Common myeloid progenitor, CD34-positive (primary cell): ENCODE results near the gene TUBA3C.
"Not testable (repeated sequence)": the region's sequence is repeated elsewhere in the genome, so short reads cannot be mapped to it uniquely, and the experiment has no call there.

Experiments
- CTCF ChIA-PET: fragments of 350-600 bp; sonication (Branson Sonifier 250); formaldehyde crosslinking; loops from one replicate; lab custom pipeline; 2021; ENCODE audit warnings: antibody characterized with exemption; lab: Charles Lee
- POLR2A ChIA-PET: fragments of 350-600 bp; sonication (Branson Sonifier 250); formaldehyde crosslinking; loops from one replicate; lab custom pipeline; 2021; ENCODE audit warnings: antibody characterized with exemption; lab: Charles Lee
- DNase-seq, 3 donors: peaks; one replicate each; pipeline versions ENCODE4 v3.0.0 to v3.0.0-alpha.2; 2013
- H3K27ac ChIP-seq, 2 experiments: 1 replicate in 1 of 2; 2 replicates in 1 of 2; pipeline ENCODE4 v1.7.0; 2013; ENCODE audit warnings: inconsistent platforms in 2 of 2, low read length in 2 of 2, mild to moderate bottlenecking in 2 of 2, low read depth in 1 of 2, moderate library complexity in 1 of 2; ENCODE audit not compliant: severe bottlenecking in 2 of 2, insufficient read depth in 1 of 2, poor library complexity in 1 of 2
- H3K27me3 ChIP-seq, 5 experiments: replicated peaks in 2 of 5; 1 replicate in 3 of 5; 2 replicates in 2 of 5; pipeline versions ENCODE4 v1.6.1 to v1.7.0; 2013; ENCODE audit warnings: low read length in 4 of 5, mild to moderate bottlenecking in 2 of 5, moderate library complexity in 2 of 5, inconsistent platforms in 1 of 5; ENCODE audit not compliant: insufficient read depth in 5 of 5, control insufficient read depth in 4 of 5
- H3K36me3 ChIP-seq, 4 experiments: 1 replicate in 2 of 4; 2 replicates in 2 of 4; pipeline versions ENCODE4 v1.6.1 to v1.7.0; 2013; ENCODE audit warnings: low read length in 3 of 4, control low read depth in 1 of 4, mild to moderate bottlenecking in 1 of 4; ENCODE audit not compliant: control insufficient read depth in 4 of 4, insufficient read depth in 4 of 4
- H3K4me1 ChIP-seq, 4 experiments: 1 replicate in 3 of 4; 2 replicates in 1 of 4; pipeline versions ENCODE4 v1.6.1 to v1.7.1; 2013; ENCODE audit warnings: low read length in 3 of 4, mild to moderate bottlenecking in 3 of 4, control low read depth in 1 of 4, inconsistent platforms in 1 of 4, moderate library complexity in 1 of 4; ENCODE audit not compliant: control insufficient read depth in 4 of 4, insufficient read depth in 4 of 4; ENCODE audit errors: control extremely low read depth in 1 of 4
- H3K4me3 ChIP-seq, 7 experiments: 1 replicate in 4 of 7; 2 replicates in 3 of 7; pipeline versions ENCODE4 v1.5.1 to v1.7.0; 2013; ENCODE audit warnings: mild to moderate bottlenecking in 7 of 7, low read length in 6 of 7, moderate library complexity in 6 of 7, inconsistent platforms in 2 of 7, low read depth in 2 of 7, control low read depth in 1 of 7; ENCODE audit not compliant: insufficient read depth in 4 of 7, control insufficient read depth in 1 of 7; ENCODE audit errors: extremely low read depth in 1 of 7
- H3K9me3 ChIP-seq, 5 experiments: 1 replicate in 4 of 5; 2 replicates in 1 of 5; pipeline versions ENCODE4 v1.6.1 to v1.7.1; 2013; ENCODE audit warnings: low read length in 4 of 5, mild to moderate bottlenecking in 2 of 5, inconsistent platforms in 1 of 5, low read depth in 1 of 5, moderate library complexity in 1 of 5; ENCODE audit not compliant: control insufficient read depth in 4 of 5, insufficient read depth in 2 of 5; ENCODE audit errors: control extremely low read depth in 1 of 5
- WGBS: methylation state at CpG from one replicate; pipeline ENCODE4 v1.1.5; 2013; ENCODE audit not compliant: insufficient coverage; 5-methylcytosine and 5-hydroxymethylcytosine counted together

TUBA3C gene

DNA sequence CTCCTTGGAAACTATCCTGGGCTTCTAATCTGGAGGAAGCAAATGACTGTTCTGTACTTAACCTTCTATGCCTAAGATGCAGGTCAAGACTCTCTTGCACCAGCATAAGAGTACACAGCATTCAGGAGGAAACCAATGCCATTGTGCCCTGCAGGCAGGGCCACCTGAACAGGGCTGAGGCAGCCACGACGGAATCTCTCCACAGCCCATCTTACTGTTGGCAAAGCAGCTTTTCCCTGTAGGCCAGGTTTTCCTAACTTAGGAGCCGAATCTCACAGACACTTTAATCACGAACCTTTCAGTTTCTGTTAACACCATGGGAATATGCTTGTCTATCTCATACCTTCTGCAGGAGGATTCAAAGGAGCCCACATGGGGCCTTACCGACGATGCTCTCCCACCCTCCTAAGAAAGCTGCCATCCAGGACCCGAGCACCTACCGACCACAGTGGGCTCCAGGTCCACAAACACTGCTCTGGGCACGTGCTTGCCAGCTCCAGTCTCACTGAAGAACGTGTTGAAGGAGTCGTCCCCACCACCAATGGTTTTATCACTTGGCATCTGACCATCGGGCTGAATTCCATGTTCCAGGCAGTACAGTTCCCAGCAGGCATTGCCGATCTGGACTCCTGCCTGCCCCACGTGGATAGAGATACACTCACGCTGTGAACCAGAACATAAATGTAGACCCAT is 2.6 kb downstream of the TUBA3C start:
- no peak overlapping the region for H3K4me3 ChIP-seq
- no peak overlapping the region for H3K27ac ChIP-seq
- H3K27me3 ChIP-seq, result no peaks in the 10 kb centered on the region
- POLR2A ChIA-PET, result no interaction called here
- H3K4me1 ChIP-seq, result no peaks in the 10 kb centered on the region
- no peak for DNase-seq
- CTCF ChIA-PET, result no interaction called here
- H3K36me3 ChIP-seq, result no peaks in the 10 kb centered on the region
- WGBS, result 81% methylated on average over 12 of the region's 15 CpGs
- H3K9me3 ChIP-seq, result peaks cover 0 to 26% (median 0%) of the 10 kb centered on the region in 5 experiments

- H3K4me1 ChIP-seq, H3K27ac ChIP-seq, H3K4me3 ChIP-seq, H3K27me3 ChIP-seq, POLR2A ChIA-PET, H3K36me3 ChIP-seq, CTCF ChIA-PET, DNase-seq: not testable (repeated sequence)
- H3K9me3 ChIP-seq, result peaks cover 0 to 36% (median 0%) of the 10 kb centered on the region in 5 experiments
- 95% methylated on average over 17 of the region's 36 CpGs for WGBS
These were observed 4.4 kb downstream of the TUBA3C start for GRCh38 chr13:19176981-19177776.

DNA sequence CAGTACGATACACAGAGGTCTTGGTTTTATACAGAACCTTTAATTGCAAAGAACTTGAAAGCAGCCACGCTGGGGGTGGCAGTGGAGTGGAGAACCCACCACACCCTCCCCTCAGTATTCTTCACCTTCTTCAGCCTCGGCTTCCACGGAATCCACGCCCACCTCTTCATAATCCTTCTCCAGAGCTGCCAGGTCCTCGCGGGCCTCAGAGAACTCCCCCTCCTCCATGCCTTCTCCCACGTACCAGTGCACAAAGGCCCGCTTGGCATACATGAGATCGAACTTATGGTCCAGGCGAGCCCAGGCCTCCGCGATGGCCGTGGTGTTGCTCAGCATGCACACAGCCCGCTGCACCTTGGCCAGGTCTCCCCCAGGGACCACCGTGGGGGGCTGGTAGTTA is 7.9 kb downstream of the TUBA3C start:
- Histone ChIP-seq H3K9me3 (peaks cover 0 to 33% (median 0%) of the 10 kb centered on the region in 5 experiments), H3K4me1 (no peaks in the 10 kb centered on the region), H3K36me3 (no peaks in the 10 kb centered on the region), H3K27ac (no peak overlapping the region), H3K27me3 (no peaks in the 10 kb centered on the region), H3K4me3 (no peak overlapping the region)
- ChIA-PET POLR2A (no interaction called here), CTCF (no interaction called here)
- DNase-seq, result no peak
- WGBS, result 80% methylated on average over 10 of the region's 16 CpGs

GRCh38 chr13:19172647-19173030 is 9.0 kb downstream of the TUBA3C start:
- POLR2A ChIA-PET, result no interaction called here
- WGBS, result 81% methylated on average over 3 of the region's 6 CpGs
- Histone ChIP-seq H3K4me1 (no peaks in the 10 kb centered on the region), H3K27ac (no peak overlapping the region), H3K36me3 (no peaks in the 10 kb centered on the region), H3K4me3 (no peak overlapping the region), H3K27me3 (no peaks in the 10 kb centered on the region), H3K9me3 (peaks cover 0 to 24% (median 0%) of the 10 kb centered on the region in 5 experiments)
- no peak for DNase-seq
- CTCF ChIA-PET, result no interaction called here

DNA sequence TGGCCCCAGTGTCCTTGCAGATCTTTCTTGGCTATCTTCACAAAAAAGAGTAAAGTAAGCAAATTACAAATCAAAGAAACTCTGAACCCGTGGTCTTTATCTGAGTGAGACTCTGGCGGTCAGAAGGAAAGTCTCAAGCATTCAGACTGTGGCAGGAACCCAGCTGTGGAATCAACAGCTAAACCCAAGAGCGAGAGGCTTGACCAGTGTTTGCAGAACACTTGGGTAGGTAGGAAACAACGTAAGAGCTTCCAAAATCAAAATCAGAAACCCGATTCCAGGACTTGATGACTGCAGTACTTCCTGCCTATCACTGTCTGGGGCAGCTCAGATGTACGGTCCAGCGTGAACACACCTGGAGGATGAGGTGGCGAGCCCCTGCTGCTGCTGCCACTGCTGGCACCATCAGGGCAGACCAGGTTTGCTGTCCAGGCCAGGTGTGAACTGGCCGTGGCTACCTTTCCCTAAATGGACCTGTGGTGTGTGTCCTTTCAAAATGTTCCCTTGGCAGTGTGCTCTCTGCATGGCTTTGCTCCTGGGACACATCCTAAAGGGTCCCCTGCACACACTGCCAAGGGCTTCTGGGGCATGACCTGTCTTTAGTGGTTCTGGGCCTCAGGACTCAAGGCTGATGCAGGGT is 9.5 kb downstream of the TUBA3C start:
- no peak for DNase-seq
- CTCF ChIA-PET, result no interaction called here
- Histone ChIP-seq H3K27ac (no peak overlapping the region), H3K4me1 (no peaks in the 10 kb centered on the region), H3K4me3 (no peak overlapping the region), H3K36me3 (no peaks in the 10 kb centered on the region), H3K9me3 (peaks cover 0 to 27% (median 0%) of the 10 kb centered on the region in 5 experiments), H3K27me3 (no peaks in the 10 kb centered on the region)
- 70% methylated on average over 9 of the region's 9 CpGs for WGBS
- POLR2A ChIA-PET, result no interaction called here

DNA sequence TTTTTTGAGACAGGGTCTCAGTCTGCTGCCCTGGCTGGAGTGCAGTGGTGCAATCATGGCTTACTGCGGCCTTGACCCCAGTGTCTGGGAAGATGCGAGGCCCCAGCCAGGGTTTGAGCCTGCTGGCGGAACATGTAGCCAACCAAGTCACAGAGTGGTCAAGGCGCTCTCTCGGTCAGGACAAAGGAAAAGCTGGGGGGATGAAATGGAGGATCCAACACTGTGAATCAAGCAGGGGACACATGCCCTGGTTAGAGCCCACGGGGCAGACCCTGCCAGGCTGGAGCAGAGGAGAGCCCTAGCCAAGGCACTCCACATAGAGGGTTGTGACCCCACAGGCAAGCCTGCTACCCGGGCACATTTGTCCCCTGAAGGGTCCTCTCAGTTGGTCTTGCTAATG is 10.1 kb downstream of the TUBA3C start:
- no peaks in the 10 kb centered on the region for H3K4me1 ChIP-seq
- DNase-seq, result no peak
- 92% methylated on average over 7 of the region's 7 CpGs for WGBS
- H3K27ac ChIP-seq, result no peak overlapping the region
- H3K27me3 ChIP-seq, result no peaks in the 10 kb centered on the region
- CTCF ChIA-PET, result no interaction called here
- H3K9me3 ChIP-seq, result peaks cover 0 to 31% (median 0%) of the 10 kb centered on the region in 5 experiments
- H3K4me3 ChIP-seq, result no peak overlapping the region
- H3K36me3 ChIP-seq, result no peaks in the 10 kb centered on the region
- POLR2A ChIA-PET, result no interaction called here

GRCh38 chr13:19169991-19170390 is 11.6 kb downstream of the TUBA3C start:
- 81% methylated on average over 3 of the region's 4 CpGs for WGBS
- no peaks in the 10 kb centered on the region for H3K4me1 ChIP-seq
- no peaks in the 10 kb centered on the region for H3K36me3 ChIP-seq
- no peak overlapping the region for H3K27ac ChIP-seq
- CTCF ChIA-PET, result no interaction called here
- no peak overlapping the region for H3K4me3 ChIP-seq
- POLR2A ChIA-PET, result no interaction called here
- no peaks in the 10 kb centered on the region for H3K27me3 ChIP-seq
- DNase-seq, result no peak
- peaks cover 0 to 37% (median 0%) of the 10 kb centered on the region in 5 experiments for H3K9me3 ChIP-seq
